ENCODE results near the gene TRAF2.

The TRAF2 gene

GRCh38 chr9:136913701-136914438, 27.6 kb downstream of the TRAF2 start:
- no peak for DNase-seq (ENCODE audit: low spot score)

GRCh38 chr9:136915632-136916329, 29.5 kb downstream of the TRAF2 start:
- DNase-seq (ENCODE audit: low spot score), result no peak

- DNase-seq (ENCODE audit: low spot score), result no peak
Observed at GRCh38 chr9:136916330-136917184, 30.2 kb downstream of the TRAF2 start.

- DNase-seq (ENCODE audit: low spot score), result no peak
Observed at GRCh38 chr9:136917902-136918301, 31.6 kb downstream of the TRAF2 start.

- no peak for DNase-seq (ENCODE audit: low spot score)
Observed at GRCh38 chr9:136920069-136920468, 33.8 kb downstream of the TRAF2 start.

GRCh38 chr9:136920734-136921231, 34.5 kb downstream of the TRAF2 start:
- no peak for DNase-seq (ENCODE audit: low spot score)

GRCh38 chr9:136921307-136921706, 35.0 kb downstream of the TRAF2 start:
- DNase-seq (ENCODE audit: low spot score), result no peak

- DNase-seq (ENCODE audit: low spot score), result no peak
Observed at GRCh38 chr9:136921718-136922117, 35.4 kb downstream of the TRAF2 start.

- DNase-seq (ENCODE audit: low spot score), result no peak
Observed at GRCh38 chr9:136922540-136922939, 36.2 kb downstream of the TRAF2 start.

GRCh38 chr9:136923881-136924280, 37.6 kb downstream of the TRAF2 start:
- DNase-seq (ENCODE audit: low spot score), result no peak

- no peak for DNase-seq (ENCODE audit: low spot score)
Observed at GRCh38 chr9:136925414-136926153, 39.3 kb downstream of the TRAF2 start.

- no peak for DNase-seq (ENCODE audit: low spot score)
Observed at GRCh38 chr9:136926154-136926704, 39.9 kb downstream of the TRAF2 start.

- no peak for DNase-seq (ENCODE audit: low spot score)
Observed at GRCh38 chr9:136926749-136927148, 40.4 kb downstream of the TRAF2 start.

- no peak for DNase-seq (ENCODE audit: low spot score)
Observed at GRCh38 chr9:136927343-136928271, 41.3 kb downstream of the TRAF2 start.

GRCh38 chr9:136928591-136928990, 42.3 kb downstream of the TRAF2 start:
- DNase-seq (ENCODE audit: low spot score), result no peak

GRCh38 chr9:136930014-136930413, 43.7 kb downstream of the TRAF2 start:
- DNase-seq (ENCODE audit: low spot score), result no peak

GRCh38 chr9:136931611-136932130, 45.4 kb downstream of the TRAF2 start:
- DNase-seq (ENCODE audit: low spot score), result no peak

- DNase-seq (ENCODE audit: low spot score), result no peak
Observed at GRCh38 chr9:136934277-136934676, 48.0 kb downstream of the TRAF2 start.

- DNase-seq (ENCODE audit: low spot score), result no peak
Observed at GRCh38 chr9:136935651-136936050, 49.3 kb downstream of the TRAF2 start.

- no peak for DNase-seq (ENCODE audit: low spot score)
Observed at GRCh38 chr9:136936645-136937170, 50.4 kb downstream of the TRAF2 start.
